ENCODE measurements around the gene PRKN.

The PRKN gene

GRCh38 chr6:162078126-162078525, 649.4 kb downstream of the PRKN start:
- no peak for DNase-seq
- H3K4me1 Mint-ChIP-seq, result no peaks in the 10 kb centered on the region
- no peaks in the 10 kb centered on the region for H3K27me3 Mint-ChIP-seq (ENCODE audit: low read depth, poor library complexity)
- no peak overlapping the region for H3K4me3 Mint-ChIP-seq
- H3K27ac Mint-ChIP-seq, result no peak overlapping the region
- no peak for TF ChIP-seq CTCF (IDR thresholded peaks at IDR 0.05)
- H3K9me3 Mint-ChIP-seq, result peaks cover 20% of the 10 kb centered on the region
- no peaks in the 10 kb centered on the region for H3K36me3 Mint-ChIP-seq (ENCODE audit: low read depth)

- no peak for TF ChIP-seq CTCF (IDR thresholded peaks at IDR 0.05)
- Mint-ChIP-seq H3K9me3 (peaks cover 13% of the 10 kb centered on the region), H3K27ac (no peak overlapping the region), H3K4me1 (no peaks in the 10 kb centered on the region), H3K27me3 (ENCODE audit: low read depth, poor library complexity) (peaks cover 2% of the 10 kb centered on the region), H3K4me3 (no peak overlapping the region), H3K36me3 (ENCODE audit: low read depth) (no peaks in the 10 kb centered on the region)
- no peak for DNase-seq
Observed at GRCh38 chr6:162076816-162077215, 650.8 kb downstream of the PRKN start.

- Mint-ChIP-seq H3K9me3 (peaks cover 15% of the 10 kb centered on the region), H3K27ac (no peak overlapping the region)
- no peak for TF ChIP-seq CTCF (IDR thresholded peaks at IDR 0.05)
Observed at GRCh38 chr6:162074641-162075275, 652.8 kb downstream of the PRKN start.

GRCh38 chr6:162070639-162071038, 656.9 kb downstream of the PRKN start:
- H3K4me3 Mint-ChIP-seq, result no peak overlapping the region
- H3K9me3 Mint-ChIP-seq, result peaks cover 36% of the 10 kb centered on the region
- peaks cover 2% of the 10 kb centered on the region for H3K27me3 Mint-ChIP-seq (ENCODE audit: low read depth, poor library complexity)
- peaks cover 5% of the 10 kb centered on the region for H3K36me3 Mint-ChIP-seq (ENCODE audit: low read depth)
- DNase-seq, result no peak
- no peak for TF ChIP-seq CTCF (IDR thresholded peaks at IDR 0.05)
- H3K27ac Mint-ChIP-seq, result no peak overlapping the region
- H3K4me1 Mint-ChIP-seq, result peaks cover 4% of the 10 kb centered on the region

More at GRCh38 chr6:162074641-162075275, 652.8 kb downstream of the PRKN start:
- no peak overlapping the region for H3K4me3 Mint-ChIP-seq
- peaks cover 2% of the 10 kb centered on the region for H3K27me3 Mint-ChIP-seq (ENCODE audit: low read depth, poor library complexity)
- H3K4me1 Mint-ChIP-seq, result no peaks in the 10 kb centered on the region
- no peak for DNase-seq
- H3K36me3 Mint-ChIP-seq (ENCODE audit: low read depth), result no peaks in the 10 kb centered on the region

- DNase-seq, result no peak
- peaks cover 36% of the 10 kb centered on the region for H3K9me3 Mint-ChIP-seq
- no peak for TF ChIP-seq CTCF (IDR thresholded peaks at IDR 0.05)
- H3K4me3 Mint-ChIP-seq, result no peak overlapping the region
- peaks cover 4% of the 10 kb centered on the region for H3K4me1 Mint-ChIP-seq
- peaks cover 5% of the 10 kb centered on the region for H3K36me3 Mint-ChIP-seq (ENCODE audit: low read depth)
- peaks cover 2% of the 10 kb centered on the region for H3K27me3 Mint-ChIP-seq (ENCODE audit: low read depth, poor library complexity)
- no peak overlapping the region for H3K27ac Mint-ChIP-seq
Observed at GRCh38 chr6:162069995-162070394, 657.6 kb downstream of the PRKN start.

GRCh38 chr6:162068340-162068739, 659.2 kb downstream of the PRKN start:
- no peak overlapping the region for H3K27ac Mint-ChIP-seq
- H3K27me3 Mint-ChIP-seq (ENCODE audit: low read depth, poor library complexity), result peaks cover 2% of the 10 kb centered on the region
- peaks cover 5% of the 10 kb centered on the region for H3K36me3 Mint-ChIP-seq (ENCODE audit: low read depth)
- H3K4me3 Mint-ChIP-seq, result no peak overlapping the region
- no peak for DNase-seq
- peaks cover 32% of the 10 kb centered on the region for H3K9me3 Mint-ChIP-seq
- H3K4me1 Mint-ChIP-seq, result peaks cover 4% of the 10 kb centered on the region
- no peak for TF ChIP-seq CTCF (IDR thresholded peaks at IDR 0.05)

Data from nephron progenitor cell (in vitro differentiated cells).